ENCODE measurements around the gene RPRD1A. TPM values are rescaled to one million over a fixed set of nuclear protein-coding genes. Genes with fewer than 3 reads are reported as not detected.

The RPRD1A gene
- total RNA-seq, 1 experiment from 2014 or later = 80.7 TPM

DNA sequence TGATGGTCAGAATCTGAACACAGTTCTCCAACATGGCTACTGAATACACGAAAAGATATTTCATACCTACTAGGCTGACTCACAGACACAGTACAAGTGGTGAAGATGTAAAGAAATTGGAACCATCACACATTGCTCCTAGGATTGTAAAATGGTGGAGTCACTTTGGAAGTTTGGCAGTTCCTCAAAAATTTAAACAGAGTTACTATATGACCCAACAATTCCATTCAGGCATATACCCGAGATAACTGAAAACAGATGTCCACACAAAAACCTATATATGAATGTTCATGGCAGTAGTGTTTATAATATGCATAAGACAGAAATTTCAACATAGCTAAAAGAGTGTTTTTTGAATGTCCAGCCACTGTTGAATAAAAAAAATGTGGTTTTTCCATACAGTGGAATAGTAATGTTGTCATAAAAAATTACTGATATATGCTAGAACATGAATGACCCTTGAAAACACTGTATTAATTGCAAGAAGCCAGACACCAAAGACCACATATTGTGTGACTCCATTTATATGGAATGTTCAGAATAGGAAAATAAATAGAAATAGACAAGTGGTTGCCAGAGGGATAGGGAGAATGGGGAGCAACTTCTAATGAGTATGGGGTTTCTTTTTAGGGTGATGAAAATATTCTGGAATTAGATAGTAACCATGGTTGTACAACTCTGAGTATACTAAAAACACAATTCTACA is 84.8 kb downstream of the RPRD1A start:
- ChIA-PET RAD21 (ENCODE audit: low non-redundant PET in 1 of 2, low total read pairs in 2 of 2, uncharacterized antibody in 2 of 2, unreplicated experiment in 2 of 2) (no interaction called here), POLR2A (no interaction called here), CTCF (no interaction called here)
- H3K4me3 ChIP-seq (replicated peaks in 1 of 2; ENCODE audit: low read depth in 1 of 2, low read length in 2 of 2) = no peak overlapping the region
- no peaks in the 10 kb centered on the region for H3K79me2 ChIP-seq (ENCODE audit: insufficient read depth, low read length)
- peaks cover 5% of the 10 kb centered on the region; the same call in 1 of the 2 replicates for H4K20me1 ChIP-seq (ENCODE audit: insufficient read depth)
- H2AFZ ChIP-seq (ENCODE audit: low read depth, low read length, poor library complexity, severe bottlenecking) = no peak overlapping the region
- H3K4me2 ChIP-seq (ENCODE audit: low read length) = no peak overlapping the region
- no peak for ATAC-seq
- peaks cover 14 to 27% of the 10 kb centered on the region in 2 experiments; a peak in 3 of 4 replicates for H3K36me3 ChIP-seq (ENCODE audit: control insufficient read depth in 1 of 2, insufficient read depth in 2 of 2, low read length in 2 of 2)
- H3K9ac ChIP-seq (ENCODE audit: low read length) = no peak overlapping the region
- no peaks in the 10 kb centered on the region for H3K4me1 ChIP-seq (ENCODE audit: control insufficient read depth in 1 of 2, insufficient read depth in 2 of 2, low read length in 2 of 2)
- intact Hi-C loops (cut with micrococcal nuclease) = no loop called here
- no peaks in the 10 kb centered on the region for H3K9me3 ChIP-seq (ENCODE audit: control insufficient read depth in 1 of 2, insufficient read depth in 1 of 2, low read depth in 1 of 2, low read length in 2 of 2)
- no peak overlapping the region for H3K27ac ChIP-seq (ENCODE audit: low read depth, low read length)
- H3K9me2 ChIP-seq (ENCODE audit: insufficient read depth) = no peaks in the 10 kb centered on the region
- DNase-seq (ENCODE audit: low read depth, low spot score) = no peak
- TF ChIP-seq, protein P1, sequence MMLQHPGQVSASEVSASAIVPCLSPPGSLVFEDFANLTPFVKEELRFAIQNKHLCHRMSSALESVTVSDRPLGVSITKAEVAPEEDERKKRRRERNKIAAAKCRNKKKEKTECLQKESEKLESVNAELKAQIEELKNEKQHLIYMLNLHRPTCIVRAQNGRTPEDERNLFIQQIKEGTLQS (IDR thresholded peaks at IDR 0.05) = no peak
- TF ChIP-seq ZFX (IDR thresholded peaks at IDR 0.05) = no peak
- no peak for TF ChIP-seq YY1 (IDR thresholded peaks at IDR 0.05; ENCODE audit: extremely low read depth, insufficient replicate concordance, low read depth, low read length)
- TF ChIP-seq SRF (IDR thresholded peaks at IDR 0.05; ENCODE audit: low read depth) = no peak
- TF ChIP-seq, protein P2, sequence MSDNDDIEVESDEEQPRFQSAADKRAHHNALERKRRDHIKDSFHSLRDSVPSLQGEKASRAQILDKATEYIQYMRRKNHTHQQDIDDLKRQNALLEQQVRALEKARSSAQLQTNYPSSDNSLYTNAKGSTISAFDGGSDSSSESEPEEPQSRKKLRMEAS (IDR thresholded peaks at IDR 0.05) = no peak
- TF ChIP-seq EZH2phosphoT487 (IDR thresholded peaks at IDR 0.05; ENCODE audit: borderline replicate concordance) = no peak
- TF ChIP-seq EGR1 (IDR thresholded peaks at IDR 0.05; ENCODE audit: low read depth) = no peak
- TF ChIP-seq CEBPB (IDR thresholded peaks at IDR 0.05; ENCODE audit: low read depth) = no peak
- TF ChIP-seq ZNF274 (IDR thresholded peaks at IDR 0.05; ENCODE audit: low read depth, low read length) = no peak
- no peak for TF ChIP-seq SIN3A (IDR thresholded peaks at IDR 0.05; ENCODE audit: low read depth)
- TF ChIP-seq, protein P3, sequence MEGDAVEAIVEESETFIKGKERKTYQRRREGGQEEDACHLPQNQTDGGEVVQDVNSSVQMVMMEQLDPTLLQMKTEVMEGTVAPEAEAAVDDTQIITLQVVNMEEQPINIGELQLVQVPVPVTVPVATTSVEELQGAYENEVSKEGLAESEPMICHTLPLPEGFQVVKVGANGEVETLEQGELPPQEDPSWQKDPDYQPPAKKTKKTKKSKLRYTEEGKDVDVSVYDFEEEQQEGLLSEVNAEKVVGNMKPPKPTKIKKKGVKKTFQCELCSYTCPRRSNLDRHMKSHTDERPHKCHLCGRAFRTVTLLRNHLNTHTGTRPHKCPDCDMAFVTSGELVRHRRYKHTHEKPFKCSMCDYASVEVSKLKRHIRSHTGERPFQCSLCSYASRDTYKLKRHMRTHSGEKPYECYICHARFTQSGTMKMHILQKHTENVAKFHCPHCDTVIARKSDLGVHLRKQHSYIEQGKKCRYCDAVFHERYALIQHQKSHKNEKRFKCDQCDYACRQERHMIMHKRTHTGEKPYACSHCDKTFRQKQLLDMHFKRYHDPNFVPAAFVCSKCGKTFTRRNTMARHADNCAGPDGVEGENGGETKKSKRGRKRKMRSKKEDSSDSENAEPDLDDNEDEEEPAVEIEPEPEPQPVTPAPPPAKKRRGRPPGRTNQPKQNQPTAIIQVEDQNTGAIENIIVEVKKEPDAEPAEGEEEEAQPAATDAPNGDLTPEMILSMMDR (IDR thresholded peaks at IDR 0.05 in 2 of 3, conservative IDR thresholded peaks at IDR 0.05 in 1 of 3; ENCODE audit: borderline replicate concordance in 1 of 3, insufficient read depth in 1 of 3, low read depth in 2 of 3, low read length in 2 of 3) = no peak
- TF ChIP-seq CBX3 (IDR thresholded peaks at IDR 0.05; ENCODE audit: low read depth) = no peak
- no peak for TF ChIP-seq POLR2A (IDR thresholded peaks at IDR 0.05; ENCODE audit: borderline replicate concordance, extremely low read depth, insufficient read depth, insufficient read length)
- no peak for TF ChIP-seq POLR2AphosphoS5 (IDR thresholded peaks at IDR 0.05; ENCODE audit: low read depth, low read length)
- no peak for TF ChIP-seq EZH2 (IDR thresholded peaks at IDR 0.05)
- TF ChIP-seq, protein P4, sequence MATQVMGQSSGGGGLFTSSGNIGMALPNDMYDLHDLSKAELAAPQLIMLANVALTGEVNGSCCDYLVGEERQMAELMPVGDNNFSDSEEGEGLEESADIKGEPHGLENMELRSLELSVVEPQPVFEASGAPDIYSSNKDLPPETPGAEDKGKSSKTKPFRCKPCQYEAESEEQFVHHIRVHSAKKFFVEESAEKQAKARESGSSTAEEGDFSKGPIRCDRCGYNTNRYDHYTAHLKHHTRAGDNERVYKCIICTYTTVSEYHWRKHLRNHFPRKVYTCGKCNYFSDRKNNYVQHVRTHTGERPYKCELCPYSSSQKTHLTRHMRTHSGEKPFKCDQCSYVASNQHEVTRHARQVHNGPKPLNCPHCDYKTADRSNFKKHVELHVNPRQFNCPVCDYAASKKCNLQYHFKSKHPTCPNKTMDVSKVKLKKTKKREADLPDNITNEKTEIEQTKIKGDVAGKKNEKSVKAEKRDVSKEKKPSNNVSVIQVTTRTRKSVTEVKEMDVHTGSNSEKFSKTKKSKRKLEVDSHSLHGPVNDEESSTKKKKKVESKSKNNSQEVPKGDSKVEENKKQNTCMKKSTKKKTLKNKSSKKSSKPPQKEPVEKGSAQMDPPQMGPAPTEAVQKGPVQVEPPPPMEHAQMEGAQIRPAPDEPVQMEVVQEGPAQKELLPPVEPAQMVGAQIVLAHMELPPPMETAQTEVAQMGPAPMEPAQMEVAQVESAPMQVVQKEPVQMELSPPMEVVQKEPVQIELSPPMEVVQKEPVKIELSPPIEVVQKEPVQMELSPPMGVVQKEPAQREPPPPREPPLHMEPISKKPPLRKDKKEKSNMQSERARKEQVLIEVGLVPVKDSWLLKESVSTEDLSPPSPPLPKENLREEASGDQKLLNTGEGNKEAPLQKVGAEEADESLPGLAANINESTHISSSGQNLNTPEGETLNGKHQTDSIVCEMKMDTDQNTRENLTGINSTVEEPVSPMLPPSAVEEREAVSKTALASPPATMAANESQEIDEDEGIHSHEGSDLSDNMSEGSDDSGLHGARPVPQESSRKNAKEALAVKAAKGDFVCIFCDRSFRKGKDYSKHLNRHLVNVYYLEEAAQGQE (IDR thresholded peaks at IDR 0.05; ENCODE audit: low read depth) = no peak
- no peak for TF ChIP-seq TCF7L2 (IDR thresholded peaks at IDR 0.05; ENCODE audit: borderline replicate concordance, extremely low read depth, insufficient read depth, insufficient read length)
- BruUV-seq (replicated peaks) = no TSS peak
- no peaks in the 10 kb centered on the region for H3K27me3 ChIP-seq (ENCODE audit: insufficient read depth, low read length)

All from HCT116 (cell line).